GM23338 (cell line): ENCODE measurements around the gene SETBP1. TPM values are rescaled to one million over a fixed set of nuclear protein-coding genes. Genes with fewer than 3 reads are reported as not detected.

Experiments
- ATAC-seq: fragments of 200-7000 bp; cut with Tn5 transposase; 3 replicates; pipeline ENCODE4 v1.9.1; 2020
- DNase-seq: peaks from one replicate; pipeline ENCODE4 v3.0.0-alpha.2; 2015; ENCODE audit warnings: low spot score
- H2AFZ ChIP-seq: fragments of 200-600 bp; sonication (generic); 2 replicates; pipeline ENCODE4 v1.8.0; 2016; ENCODE audit warnings: antibody characterized with exemption, mild to moderate bottlenecking, moderate library complexity
- H3F3A ChIP-seq: fragments of 200-600 bp; sonication (generic); replicated peaks from 2 replicates; pipeline ENCODE4 v1.8.0; 2017; ENCODE audit warnings: antibody characterized with exemption, mixed run types, low read depth
- H3K27ac ChIP-seq: fragments of 200-600 bp; sonication (generic); 2 replicates; pipeline ENCODE4 v1.6.1; 2016; ENCODE audit warnings: low read depth
- H3K27me3 ChIP-seq: fragments of 200-600 bp; sonication (generic); 2 replicates; pipeline ENCODE4 v1.8.0; 2016; ENCODE audit warnings: mild to moderate bottlenecking, mixed run types, moderate library complexity; ENCODE audit not compliant: insufficient read depth
- H3K36me3 ChIP-seq: fragments of 200-600 bp; sonication (generic); 2 replicates; pipeline ENCODE4 v1.8.0; 2016; ENCODE audit warnings: mild to moderate bottlenecking; ENCODE audit not compliant: insufficient read depth
- H3K4me1 ChIP-seq: fragments of 200-600 bp; sonication (generic); 2 replicates; pipeline ENCODE4 v1.8.0; 2016; ENCODE audit warnings: mild to moderate bottlenecking, moderate library complexity; ENCODE audit not compliant: insufficient read depth
- H3K4me2 ChIP-seq: fragments of 200-600 bp; sonication (generic); 2 replicates; pipeline ENCODE4 v1.7.1; 2017; ENCODE audit warnings: mixed run types
- H3K4me3 ChIP-seq: fragments of 200-600 bp; sonication (generic); 2 replicates; pipeline ENCODE4 v1.6.1; 2016; ENCODE audit warnings: mixed run types
- H3K79me2 ChIP-seq: fragments of 200-600 bp; sonication (generic); replicated peaks from 2 replicates; pipeline ENCODE4 v1.8.0; 2017; ENCODE audit warnings: mild to moderate bottlenecking; ENCODE audit not compliant: insufficient read depth
- H3K9me2 ChIP-seq: fragments of 200-600 bp; sonication (generic); 2 replicates; pipeline ENCODE4 v1.8.0; 2017; ENCODE audit not compliant: insufficient read depth
- H4K20me1 ChIP-seq: fragments of 200-600 bp; sonication (generic); replicated peaks from 2 replicates; pipeline ENCODE4 v1.8.0; 2017; ENCODE audit warnings: mild to moderate bottlenecking; ENCODE audit not compliant: insufficient read depth
- H3K27ac Mint-ChIP-seq: 2 replicates; pipeline ENCODE4 v1.8.0; 2020; ENCODE audit warnings: inconsistent platforms, mild to moderate bottlenecking, moderate library complexity, mixed read lengths
- H3K27me3 Mint-ChIP-seq: 3 replicates; pipeline ENCODE4 v1.8.0; 2022; ENCODE audit warnings: low read depth, mild to moderate bottlenecking, moderate library complexity, mixed read lengths, inconsistent platforms; ENCODE audit not compliant: insufficient read depth, poor library complexity
- H3K36me3 Mint-ChIP-seq: 3 replicates; pipeline ENCODE4 v1.8.0; 2021; ENCODE audit warnings: low read depth, mild to moderate bottlenecking, inconsistent platforms, moderate library complexity, mixed read lengths
- H3K4me1 Mint-ChIP-seq: 3 replicates; pipeline ENCODE4 v1.8.0; 2020; ENCODE audit warnings: mild to moderate bottlenecking, inconsistent platforms, mixed read lengths
- H3K4me3 Mint-ChIP-seq: 3 replicates; pipeline ENCODE4 v1.8.0; 2021; ENCODE audit warnings: moderate library complexity, mild to moderate bottlenecking, inconsistent platforms, mixed read lengths
- H3K9me3 Mint-ChIP-seq: 3 replicates; pipeline ENCODE4 v1.8.0; 2020; ENCODE audit warnings: moderate library complexity, mild to moderate bottlenecking, inconsistent platforms, mixed read lengths
- CREB1 ChIP-seq: fragments of 250-450 bp; sonication (Bioruptor Pico); IDR thresholded peaks from 2 replicates; pipeline ENCODE4 v1.5.0; 2020; ENCODE audit warnings: low read depth, mild to moderate bottlenecking, moderate library complexity
- CTCF ChIP-seq, 2 experiments: fragments of 200-600 bp in 1 of 2; sonication (generic) in 1 of 2; conservative IDR thresholded peaks; 2 replicates each; pipeline versions ENCODE4 v1.5.1 to v1.6.1; 2016 to 2017; ENCODE audit warnings: antibody characterized with exemption in 2 of 2, low read depth in 2 of 2, mild to moderate bottlenecking in 2 of 2, moderate library complexity in 1 of 2
- ETS1 ChIP-seq: IDR thresholded peaks from 2 replicates; pipeline ENCODE4 v1.6.1; 2016; ENCODE audit warnings: antibody characterized with exemption
- EZH2 ChIP-seq: fragments of 200-600 bp; sonication (generic); IDR thresholded peaks from one replicate; pipeline ENCODE4 v1.8.0; 2017; ENCODE audit warnings: antibody characterized with exemption, mild to moderate bottlenecking, low read depth; ENCODE audit not compliant: unreplicated experiment
- EZH2phosphoT487 ChIP-seq: fragments of 200-600 bp; sonication (generic); IDR thresholded peaks from one replicate; pipeline ENCODE4 v1.8.1; 2018; ENCODE audit warnings: antibody characterized with exemption; ENCODE audit not compliant: unreplicated experiment
- JUNB ChIP-seq: IDR thresholded peaks from one replicate; pipeline ENCODE4 v1.6.1; 2016; ENCODE audit warnings: antibody characterized with exemption; ENCODE audit not compliant: unreplicated experiment
- NANOG ChIP-seq: IDR thresholded peaks from 2 replicates; pipeline ENCODE4 v1.6.1; 2016; ENCODE audit warnings: antibody characterized with exemption, borderline replicate concordance
- POLR2AphosphoS5 ChIP-seq: IDR thresholded peaks from 2 replicates; pipeline ENCODE4 v1.6.1; 2016; ENCODE audit warnings: antibody characterized with exemption, low read depth
- REST ChIP-seq: IDR thresholded peaks from one replicate; pipeline ENCODE4 v1.6.1; 2018; ENCODE audit warnings: antibody characterized with exemption; ENCODE audit not compliant: unreplicated experiment
- STAT1 ChIP-seq: IDR thresholded peaks from one replicate; pipeline ENCODE4 v1.6.1; 2016; ENCODE audit warnings: antibody characterized with exemption; ENCODE audit not compliant: unreplicated experiment
- ZNF114 ChIP-seq: fragments of 250-450 bp; sonication (Bioruptor Pico); IDR thresholded peaks from 2 replicates; pipeline ENCODE4 v1.5.0; 2020; ENCODE audit warnings: mild to moderate bottlenecking, moderate library complexity
- ZNF331 ChIP-seq: fragments of 250-450 bp; sonication (Bioruptor Pico); IDR thresholded peaks from 2 replicates; pipeline ENCODE4 v1.5.0; 2020; ENCODE audit warnings: low read depth, mild to moderate bottlenecking, moderate library complexity
- ZNF462 ChIP-seq: fragments of 250-450 bp; sonication (Bioruptor Pico); IDR thresholded peaks from 2 replicates; pipeline ENCODE4 v1.5.0; 2020; ENCODE audit warnings: mild to moderate bottlenecking, moderate library complexity
- polyA plus RNA-seq: library from polyadenylated mRNA; unstranded; fragments of >200 nt; fragmentation: Nextera tagmentation; extraction: Ambion mirVana; gene quantifications from 2 replicates; pipeline ENCODE4 v1.2.1, GENCODE V29; 2016
- total RNA-seq: library from RNA; depleted of rRNA; stranded (reverse); fragments of >200 nt; shearing (Covaris generic); gene quantifications from 2 replicates; pipeline ENCODE4 v1.2.3, GENCODE V29; 2014

Gene SETBP1
- total and polyA plus RNA-seq, 2 experiments from 2014 or later: 1.6 to 5.5 TPM

GRCh38 chr18:44695503-44695902, 14.8 kb downstream of the SETBP1 start:
- H3K79me2 ChIP-seq: peaks cover 7% of the 10 kb centered on the region; the same call in 1 of the 2 replicates
- H3K4me2 ChIP-seq: no peak overlapping the region
- no peaks in the 10 kb centered on the region for H3K36me3 ChIP-seq
- H3K4me3 ChIP-seq: no peak overlapping the region
- peaks cover 3% of the 10 kb centered on the region; the same call in 1 of the 2 replicates for H3K9me2 ChIP-seq
- H3K4me1 ChIP-seq: peaks cover 19% of the 10 kb centered on the region
- Mint-ChIP-seq H3K4me3 (no peak overlapping the region), H3K36me3 (no peaks in the 10 kb centered on the region), H3K9me3 (no peaks in the 10 kb centered on the region), H3K27ac (no peak overlapping the region), H3K27me3 (no peaks in the 10 kb centered on the region), H3K4me1 (peaks cover 37% of the 10 kb centered on the region)
- H2AFZ ChIP-seq: no peak overlapping the region
- no peak for ATAC-seq
- no peak overlapping the region for H3K27ac ChIP-seq
- H4K20me1 ChIP-seq: no peaks in the 10 kb centered on the region
- H3K27me3 ChIP-seq: no peaks in the 10 kb centered on the region
- no peak for DNase-seq
- TF ChIP-seq EZH2phosphoT487: no peak
- TF ChIP-seq ZNF331 (CRISPR knock-in tag): no peak
- no peak for TF ChIP-seq POLR2AphosphoS5
- TF ChIP-seq ZNF462 (CRISPR knock-in tag): no peak
- no peak for TF ChIP-seq EZH2
- TF ChIP-seq JUNB: no peak
- no peak for TF ChIP-seq ETS1
- no peak for TF ChIP-seq ZNF114
- TF ChIP-seq NANOG: no peak
- TF ChIP-seq REST: no peak
- no peak for TF ChIP-seq CREB1
- no peak for TF ChIP-seq STAT1
- no peak for TF ChIP-seq CTCF (conservative IDR thresholded peaks at IDR 0.05; ENCODE audit: low read depth in 2 of 2)
- no peaks in the 10 kb centered on the region for H3F3A ChIP-seq
